ENCODE data around the gene ANKUB1.

GRCh38 chr3:149752788-149753136, 39.6 kb downstream of the ANKUB1 start:
- TF ChIP-seq CTCF (IDR thresholded peaks at IDR 0.05) (no peak), ZNF263 (CRISPR knock-in tag; IDR thresholded peaks at IDR 0.05; ENCODE audit: low read depth) (no peak), AFF4 (CRISPR knock-in tag; IDR thresholded peaks at IDR 0.05; ENCODE audit: borderline replicate concordance) (no peak), PRRX2 (CRISPR knock-in tag; IDR thresholded peaks at IDR 0.05) (no peak), JUN (CRISPR knock-in tag; IDR thresholded peaks at IDR 0.05) (no peak), ATF2 (CRISPR knock-in tag; IDR thresholded peaks at IDR 0.05; ENCODE audit: borderline replicate concordance, low read depth) (no peak), TEAD1 (CRISPR knock-in tag; IDR thresholded peaks at IDR 0.05) (no peak), ATF3 (CRISPR knock-in tag; conservative IDR thresholded peaks at IDR 0.05) (no peak)

All from WTC11 (cell line).